ENCODE measurements around the gene MS4A10. TPM values are rescaled to one million over a fixed set of nuclear protein-coding genes. Genes with fewer than 3 reads are reported as not detected.

Gene MS4A10
- total and polyA plus RNA-seq, 9 of the 15 experiments (the other 6 are each of a cell fraction or from before 2014, with no cell fraction given) = not detected

- peaks cover 44 to 85% of the 10 kb centered on the region in 2 experiments for H3K27me3 ChIP-seq (ENCODE audit: control insufficient read depth in 2 of 2, insufficient read depth in 2 of 2, low read length in 2 of 2)
- no peak overlapping the region for H3K4me3 ChIP-seq
- intact Hi-C loops (cut with micrococcal nuclease) (no loop called here), in situ Hi-C loops (cut with MboI) (no loop called here)
- ATAC-seq = no peak
- no peaks in the 10 kb centered on the region for H3K79me2 ChIP-seq (ENCODE audit: control insufficient read depth, insufficient read depth, low read length)
- H4K20me1 ChIP-seq (replicated peaks; ENCODE audit: control insufficient read depth, insufficient read depth, low read length) = peaks cover 6% of the 10 kb centered on the region; the same call in 1 of the 2 replicates
- no peaks in the 10 kb centered on the region for H3K36me3 ChIP-seq (ENCODE audit: control insufficient read depth, insufficient read depth, low read length)
- H3K9me3 ChIP-seq (replicated peaks; ENCODE audit: control insufficient read depth, insufficient read depth, low read depth, low read length) = no peaks in the 10 kb centered on the region
- no peak for FAIRE-seq
- DNase-seq (ENCODE audit: extremely low read depth in 1 of 4, low spot score in 3 of 4) = no peak
- no TSS peak for BruUV-seq (replicated peaks)
- no peak overlapping the region; a peak in 1 of 4 replicates for H3K9ac ChIP-seq (ENCODE audit: insufficient read depth in 1 of 2, low read depth in 2 of 2, low read length in 2 of 2)
- TF ChIP-seq HBP1 (CRISPR knock-in tag; IDR thresholded peaks at IDR 0.05) = no peak
- no peaks in the 10 kb centered on the region for H3K9me1 ChIP-seq (ENCODE audit: control insufficient read depth, insufficient read depth, low read length)
- H3K27ac ChIP-seq (ENCODE audit: extremely low read depth, low read depth, low read length) = no peak overlapping the region
- no peak overlapping the region for H2AFZ ChIP-seq (ENCODE audit: low read depth, low read length)
- ChIA-PET POLR2A (interaction anchor here (0.6 to 1.3 kb wide), 3 partner anchors 17 to 163 kb away, joined by 3 to 4 read pairs (median 3); no protein-coding TSS in a partner anchor), CTCF (ENCODE audit: low intra/inter-chr PET ratio) (no interaction called here)
- H3K4me2 ChIP-seq (ENCODE audit: insufficient read depth, low read length) = no peak overlapping the region
- under 1% methylated on average over 11 of the region's 11 CpGs for WGBS (ENCODE audit: insufficient coverage, low coverage, missing lambda C conversion rate)
- H3K4me1 ChIP-seq (replicated peaks in 1 of 2; ENCODE audit: control insufficient read depth in 2 of 2, insufficient read depth in 2 of 2, low read length in 2 of 2) = peaks cover 0 to 17% of the 10 kb centered on the region in 2 experiments; a peak in 1 of 5 replicates
Observed at GRCh38 chr11:60769811-60770210, 15.3 kb upstream of the MS4A10 start.

GRCh38 chr11:60771146-60771545 is 14.0 kb upstream of the MS4A10 start:
- H3K4me2 ChIP-seq (ENCODE audit: insufficient read depth, low read length) = no peak overlapping the region
- H2AFZ ChIP-seq (ENCODE audit: low read depth, low read length) = no peak overlapping the region
- H4K20me1 ChIP-seq (replicated peaks; ENCODE audit: control insufficient read depth, insufficient read depth, low read length) = peaks cover 6% of the 10 kb centered on the region; the same call in 1 of the 2 replicates
- H3K27me3 ChIP-seq (ENCODE audit: control insufficient read depth in 2 of 2, insufficient read depth in 2 of 2, low read length in 2 of 2) = peaks cover 40 to 77% of the 10 kb centered on the region in 2 experiments
- peaks cover 0 to 20% of the 10 kb centered on the region in 2 experiments; a peak in 1 of 5 replicates for H3K4me1 ChIP-seq (replicated peaks in 1 of 2; ENCODE audit: control insufficient read depth in 2 of 2, insufficient read depth in 2 of 2, low read length in 2 of 2)
- ChIA-PET CTCF (ENCODE audit: low intra/inter-chr PET ratio) (no interaction called here), POLR2A (interaction anchor here (0.9 kb wide), 1 partner anchor 116 kb away, joined by 4 read pairs; no protein-coding TSS in a partner anchor)
- ATAC-seq (no peak), DNase-seq (ENCODE audit: extremely low read depth in 1 of 4, low spot score in 3 of 4) (no peak), FAIRE-seq (no peak)
- BruUV-seq (replicated peaks) = no TSS peak
- no peak overlapping the region for H3K27ac ChIP-seq (ENCODE audit: extremely low read depth, low read depth, low read length)
- H3K36me3 ChIP-seq (ENCODE audit: control insufficient read depth, insufficient read depth, low read length) = no peaks in the 10 kb centered on the region
- no peaks in the 10 kb centered on the region for H3K9me3 ChIP-seq (replicated peaks; ENCODE audit: control insufficient read depth, insufficient read depth, low read depth, low read length)
- no peaks in the 10 kb centered on the region for H3K9me1 ChIP-seq (ENCODE audit: control insufficient read depth, insufficient read depth, low read length)
- H3K4me3 ChIP-seq = no peak overlapping the region
- H3K9ac ChIP-seq (ENCODE audit: insufficient read depth in 1 of 2, low read depth in 2 of 2, low read length in 2 of 2) = no peak overlapping the region
- no peaks in the 10 kb centered on the region for H3K79me2 ChIP-seq (ENCODE audit: control insufficient read depth, insufficient read depth, low read length)
- 0% methylated on average over 4 of the region's 4 CpGs for WGBS (ENCODE audit: insufficient coverage, low coverage, missing lambda C conversion rate)
- in situ Hi-C loops (cut with MboI) (no loop called here), intact Hi-C loops (cut with micrococcal nuclease) (no loop called here)
- TF ChIP-seq MYC (IDR thresholded peaks at IDR 0.05; ENCODE audit: low read depth, low read length) = no peak
- TF ChIP-seq MYC (CRISPR knock-in tag; IDR thresholded peaks at IDR 0.05; ENCODE audit: borderline replicate concordance, low read depth) = no peak
- no peak for TF ChIP-seq SMC3 (conservative IDR thresholded peaks at IDR 0.05; ENCODE audit: insufficient read depth, low read depth, low read length)
- no peak for TF ChIP-seq SMAD4 (CRISPR knock-in tag; conservative IDR thresholded peaks at IDR 0.05)
- no peak for TF ChIP-seq YBX1 (IDR thresholded peaks at IDR 0.05)
- TF ChIP-seq SMARCC2 (IDR thresholded peaks at IDR 0.05; ENCODE audit: low read depth) = no peak
- no peak for TF ChIP-seq IRF2 (CRISPR knock-in tag; IDR thresholded peaks at IDR 0.05)
- no peak for TF ChIP-seq HEY1 (CRISPR knock-in tag; IDR thresholded peaks at IDR 0.05; ENCODE audit: borderline replicate concordance)
- TF ChIP-seq CHD2 (IDR thresholded peaks at IDR 0.05; ENCODE audit: low read depth, low read length) = no peak
- TF ChIP-seq SP1 (CRISPR knock-in tag; IDR thresholded peaks at IDR 0.05) = no peak
- TF ChIP-seq POLR3A (IDR thresholded peaks at IDR 0.05; ENCODE audit: borderline replicate concordance, extremely low read depth, insufficient read depth, insufficient read length) = no peak
- no peak for TF ChIP-seq ZNF639 (CRISPR knock-in tag; conservative IDR thresholded peaks at IDR 0.05 in 1 of 2, IDR thresholded peaks at IDR 0.05 in 1 of 2)
- TF ChIP-seq KDM1A (IDR thresholded peaks at IDR 0.05) = no peak
